KMS-11 (cell line): Measurements from ENCODE around the gene STAT5B.

ENCODE experiments used
- H2AFZ ChIP-seq: fragments of 200-600 bp; sonication (generic); 2 replicates; pipeline ENCODE4 v1.6.1; 2016; ENCODE audit warnings: antibody characterized with exemption, mixed run types, low read depth
- H3K27ac ChIP-seq: fragments of 200-600 bp; sonication (generic); 2 replicates; pipeline ENCODE4 v1.6.1; 2016; ENCODE audit warnings: mild to moderate bottlenecking, mixed run types
- H3K27me3 ChIP-seq: fragments of 200-600 bp; sonication (generic); 2 replicates; pipeline ENCODE4 v1.6.1; 2017; ENCODE audit warnings: mild to moderate bottlenecking, low read depth, mixed run types, moderate library complexity; ENCODE audit not compliant: insufficient read depth
- H3K36me3 ChIP-seq: fragments of 200-600 bp; sonication (generic); 2 replicates; pipeline ENCODE4 v1.6.1; 2017; ENCODE audit warnings: mild to moderate bottlenecking, mixed run types; ENCODE audit not compliant: insufficient read depth
- H3K4me1 ChIP-seq: fragments of 200-600 bp; sonication (generic); 2 replicates; pipeline ENCODE4 v1.6.1; 2016; ENCODE audit warnings: mild to moderate bottlenecking, low read depth, mixed run types; ENCODE audit not compliant: poor library complexity, severe bottlenecking
- H3K4me2 ChIP-seq: fragments of 200-600 bp; sonication (generic); 2 replicates; pipeline ENCODE4 v1.7.0; 2016; ENCODE audit warnings: mild to moderate bottlenecking, mixed run types
- H3K4me3 ChIP-seq: fragments of 200-600 bp; sonication (generic); IDR thresholded peaks from 2 replicates; pipeline ENCODE4 v1.6.1; 2017; ENCODE audit warnings: low read depth, low read length, mixed read lengths; ENCODE audit not compliant: insufficient read depth
- H3K79me2 ChIP-seq: fragments of 200-600 bp; sonication (generic); 2 replicates; pipeline ENCODE4 v1.6.1; 2016; ENCODE audit warnings: low read depth, mixed run types; ENCODE audit not compliant: insufficient read depth
- H3K9ac ChIP-seq: fragments of 200-600 bp; sonication (generic); 2 replicates; pipeline ENCODE4 v1.6.1; 2016; ENCODE audit warnings: mild to moderate bottlenecking, mixed run types
- H4K20me1 ChIP-seq: fragments of 200-600 bp; sonication (generic); 2 replicates; pipeline ENCODE4 v1.6.1; 2016; ENCODE audit warnings: mild to moderate bottlenecking, mixed run types; ENCODE audit not compliant: insufficient read depth
- CTCF ChIP-seq: fragments of 200-600 bp; sonication (generic); conservative IDR thresholded peaks from 2 replicates; pipeline ENCODE4 v1.6.1; 2017; ENCODE audit warnings: low read depth, mild to moderate bottlenecking, antibody characterized with exemption, low read length, moderate library complexity, mixed read lengths

STAT5B gene

GRCh38 chr17:42171831-42172230 is 104.4 kb downstream of the STAT5B start:
- no peaks in the 10 kb centered on the region for H3K4me1 ChIP-seq
- H3K27ac ChIP-seq = no peak overlapping the region
- no peak overlapping the region for H3K4me3 ChIP-seq
- no peak overlapping the region for H2AFZ ChIP-seq
- H4K20me1 ChIP-seq = no peaks in the 10 kb centered on the region
- no peak overlapping the region for H3K9ac ChIP-seq
- H3K27me3 ChIP-seq = peaks cover 6% of the 10 kb centered on the region
- no peak for TF ChIP-seq CTCF
- H3K36me3 ChIP-seq = no peaks in the 10 kb centered on the region
- no peak overlapping the region for H3K4me2 ChIP-seq
- H3K79me2 ChIP-seq = no peaks in the 10 kb centered on the region

DNA sequence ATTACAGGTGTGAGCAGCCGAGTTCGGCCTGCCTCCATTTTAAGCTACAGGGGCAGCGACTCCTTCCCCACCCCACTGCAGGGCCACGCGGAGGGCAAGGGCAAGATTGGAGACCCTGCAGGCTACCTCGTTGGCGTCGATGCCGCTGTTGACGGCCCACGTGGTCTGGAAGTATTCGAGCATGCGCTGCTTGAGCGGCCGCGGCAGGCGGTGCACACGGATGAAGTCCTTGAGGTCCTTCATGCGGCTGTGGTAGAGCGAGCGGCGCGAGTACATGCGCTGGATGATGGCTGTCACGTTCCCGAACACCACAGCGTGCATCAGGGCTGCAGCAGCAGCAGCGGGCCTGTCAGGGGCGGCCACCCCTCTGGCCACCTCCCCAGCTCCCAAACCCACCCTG is 106.8 kb downstream of the STAT5B start:
- H3K9ac ChIP-seq = no peak overlapping the region
- no peaks in the 10 kb centered on the region for H3K4me1 ChIP-seq
- H3K36me3 ChIP-seq = no peaks in the 10 kb centered on the region
- H3K27me3 ChIP-seq = peaks cover 6% of the 10 kb centered on the region
- H3K4me3 ChIP-seq = no peak overlapping the region
- no peak for TF ChIP-seq CTCF
- no peaks in the 10 kb centered on the region for H4K20me1 ChIP-seq
- no peak overlapping the region for H2AFZ ChIP-seq
- H3K4me2 ChIP-seq = no peak overlapping the region
- no peaks in the 10 kb centered on the region for H3K79me2 ChIP-seq
- H3K27ac ChIP-seq = no peak overlapping the region

DNA sequence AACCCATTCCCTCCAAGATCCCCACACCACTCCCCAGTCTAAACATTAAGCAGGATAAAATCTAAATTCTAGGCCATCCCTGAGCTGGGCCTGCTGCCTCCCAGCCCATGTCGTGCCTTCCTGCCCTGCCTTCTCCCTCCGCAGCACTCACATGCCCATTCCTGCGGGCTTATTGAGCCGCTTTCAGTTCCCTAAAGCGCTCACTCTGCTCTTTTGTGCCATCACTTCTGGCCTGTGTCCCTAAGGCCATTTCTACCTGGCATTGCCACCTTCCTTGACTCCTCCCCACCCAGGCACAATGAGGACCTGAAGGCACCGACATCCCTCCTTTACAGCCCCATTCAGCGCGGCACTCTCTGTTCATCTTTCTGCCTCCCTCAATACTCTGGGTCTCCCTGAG is 108.4 kb downstream of the STAT5B start:
- no peaks in the 10 kb centered on the region for H4K20me1 ChIP-seq
- H3K27ac ChIP-seq = no peak overlapping the region
- no peaks in the 10 kb centered on the region for H3K79me2 ChIP-seq
- H3K4me1 ChIP-seq = no peaks in the 10 kb centered on the region
- no peaks in the 10 kb centered on the region for H3K36me3 ChIP-seq
- H3K27me3 ChIP-seq = peaks cover 6% of the 10 kb centered on the region
- no peak overlapping the region for H3K9ac ChIP-seq
- H3K4me3 ChIP-seq = no peak overlapping the region
- no peak overlapping the region for H2AFZ ChIP-seq
- TF ChIP-seq CTCF = no peak
- no peak overlapping the region for H3K4me2 ChIP-seq

DNA sequence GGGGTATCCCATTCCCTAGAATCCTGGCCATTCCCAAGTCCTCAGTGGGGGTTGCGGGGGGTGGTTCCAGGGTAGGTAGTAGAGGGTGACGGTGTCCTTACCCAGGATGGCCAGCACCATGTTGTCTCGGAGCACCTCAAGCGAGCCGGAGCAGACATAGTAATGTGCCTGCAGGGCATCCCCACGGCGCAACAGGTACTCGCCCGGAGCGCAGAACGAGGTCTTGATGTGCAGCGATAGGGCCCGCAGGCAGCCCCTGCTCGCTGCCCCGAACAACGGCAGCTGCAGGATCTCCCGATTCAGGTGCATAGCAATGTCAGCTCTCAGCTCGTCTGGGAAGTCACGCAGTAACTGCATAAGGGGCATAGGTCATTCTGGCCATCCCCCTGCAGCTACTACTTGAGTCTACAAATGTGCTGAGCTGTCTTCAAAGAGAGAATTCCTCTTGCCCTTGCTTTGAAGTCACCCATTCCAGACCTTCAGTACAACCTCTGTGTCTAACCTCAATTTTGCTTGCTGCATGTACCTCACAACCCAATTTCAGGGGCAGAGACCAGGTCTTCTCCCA is 109.9 kb downstream of the STAT5B start:
- no peak overlapping the region for H2AFZ ChIP-seq
- H4K20me1 ChIP-seq = no peaks in the 10 kb centered on the region
- H3K27me3 ChIP-seq = peaks cover 6% of the 10 kb centered on the region
- H3K79me2 ChIP-seq = no peaks in the 10 kb centered on the region
- H3K4me3 ChIP-seq = no peak overlapping the region
- no peak overlapping the region for H3K27ac ChIP-seq
- no peak for TF ChIP-seq CTCF
- no peaks in the 10 kb centered on the region for H3K36me3 ChIP-seq
- no peak overlapping the region for H3K9ac ChIP-seq
- no peaks in the 10 kb centered on the region for H3K4me1 ChIP-seq
- no peak overlapping the region for H3K4me2 ChIP-seq
